GM19043 (cell line): Measurements from ENCODE around the gene CCDC170.
"Not testable (repeated sequence)": the region's sequence is repeated elsewhere in the genome, so short reads cannot be mapped to it uniquely, and the experiment has no call there.

Source experiments
- ATAC-seq: cut with Tn5 transposase; IDR thresholded peaks from one replicate; pipeline ENCODE4 v1.9.1; 2021; ENCODE audit warnings: low read depth; ENCODE audit not compliant: unreplicated experiment

Gene CCDC170

DNA sequence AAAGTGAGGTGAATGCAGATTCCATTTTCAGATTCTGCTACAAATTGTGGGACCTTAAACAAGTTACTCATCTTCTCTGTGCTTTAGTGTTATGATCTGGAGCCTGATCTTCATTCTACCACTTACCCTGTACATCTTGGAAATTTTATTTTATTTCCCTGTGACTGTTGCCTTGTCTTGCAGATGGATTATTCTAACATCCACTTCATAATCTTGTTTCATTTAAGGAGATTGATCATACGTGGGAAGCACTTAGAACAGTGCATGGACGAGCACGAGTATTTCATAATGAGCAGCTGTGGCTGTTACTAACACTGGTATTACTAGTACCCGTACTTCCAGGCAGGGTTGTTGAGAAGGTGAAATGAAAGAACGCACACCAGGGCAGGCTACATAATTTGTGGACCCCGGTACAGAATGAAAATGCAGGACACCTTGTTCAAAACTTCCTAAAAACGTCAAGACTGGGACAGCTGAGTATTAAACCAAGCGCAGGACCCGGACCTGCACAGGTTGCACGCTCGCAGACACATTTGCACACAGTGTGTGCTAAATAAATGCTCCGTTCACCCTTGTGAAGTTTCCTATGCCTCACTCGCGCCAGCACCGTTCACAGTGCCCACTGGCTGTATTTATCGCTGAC is 535 bp upstream of the CCDC170 start:
- ATAC-seq: no peak

DNA sequence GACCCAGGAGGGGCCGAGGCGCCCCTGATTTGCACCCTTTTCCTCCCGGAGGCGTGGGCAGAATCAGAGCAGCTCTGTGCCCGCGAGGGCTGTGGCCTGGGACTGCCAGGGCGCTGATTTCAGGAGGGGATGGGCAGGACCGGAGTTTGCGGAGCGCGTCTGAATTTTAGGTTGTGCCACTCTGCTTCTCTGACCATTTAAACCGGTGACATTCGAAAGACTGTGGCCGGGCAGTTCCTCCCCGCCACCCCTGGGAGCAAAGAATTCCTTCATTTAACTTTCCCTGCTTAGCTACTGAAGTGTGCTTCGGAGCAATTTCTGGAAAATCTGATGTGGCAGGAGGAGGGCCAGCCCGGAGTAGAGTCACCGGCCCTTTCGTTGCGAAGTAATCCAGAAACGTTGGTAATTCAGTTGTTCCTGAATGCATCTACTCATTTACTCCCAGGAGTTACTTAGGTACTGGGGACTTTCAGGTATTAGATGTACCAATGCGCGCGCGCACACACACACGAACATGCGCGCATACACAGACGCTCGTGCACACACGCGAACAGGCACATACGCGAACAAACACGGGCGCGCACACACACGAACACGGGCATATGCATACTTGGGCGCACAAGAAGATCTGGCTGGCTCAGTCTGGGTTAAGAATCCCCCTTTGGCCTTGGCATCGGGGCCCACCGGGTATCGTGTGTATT is 568 bp downstream of the CCDC170 start:
- no peak for ATAC-seq

DNA sequence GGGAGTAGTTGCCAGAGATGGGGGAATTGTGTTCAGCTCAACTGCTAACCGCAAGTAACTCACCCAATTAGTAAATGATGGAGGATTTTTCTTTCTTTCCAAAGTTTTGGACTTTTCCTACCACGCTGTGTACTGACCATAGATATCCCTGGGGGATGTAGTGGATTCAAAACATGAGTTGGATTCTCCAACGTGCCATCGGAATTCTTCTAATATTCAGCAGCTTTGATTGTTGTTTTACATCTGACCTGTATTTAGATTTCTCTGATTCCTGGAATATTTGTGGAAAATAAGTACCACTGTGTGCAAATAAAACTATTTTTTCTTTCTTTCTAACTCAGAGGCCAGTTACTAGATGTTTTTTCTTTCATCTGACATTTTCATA is 1.1 kb downstream of the CCDC170 start:
- no peak for ATAC-seq

DNA sequence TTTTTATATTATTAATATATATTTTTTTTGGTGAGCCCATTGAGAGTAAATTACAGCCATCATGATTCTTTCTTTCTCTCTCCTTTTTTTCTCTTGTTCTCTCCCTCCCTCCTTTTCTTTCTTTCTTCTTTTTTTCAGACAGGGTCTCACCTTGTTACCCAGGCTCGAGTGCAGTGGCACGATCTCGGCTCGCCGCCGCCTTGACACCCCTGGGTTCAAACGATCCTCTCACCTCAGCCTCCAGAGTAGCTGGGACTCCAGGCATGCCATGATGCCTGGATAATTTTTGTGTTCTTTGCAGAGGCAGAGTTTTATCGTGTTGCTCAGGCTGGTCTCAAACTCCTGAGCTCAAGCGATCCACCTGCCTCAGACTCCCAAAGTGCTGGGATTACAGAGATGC is 1.6 kb downstream of the CCDC170 start:
- no peak for ATAC-seq

DNA sequence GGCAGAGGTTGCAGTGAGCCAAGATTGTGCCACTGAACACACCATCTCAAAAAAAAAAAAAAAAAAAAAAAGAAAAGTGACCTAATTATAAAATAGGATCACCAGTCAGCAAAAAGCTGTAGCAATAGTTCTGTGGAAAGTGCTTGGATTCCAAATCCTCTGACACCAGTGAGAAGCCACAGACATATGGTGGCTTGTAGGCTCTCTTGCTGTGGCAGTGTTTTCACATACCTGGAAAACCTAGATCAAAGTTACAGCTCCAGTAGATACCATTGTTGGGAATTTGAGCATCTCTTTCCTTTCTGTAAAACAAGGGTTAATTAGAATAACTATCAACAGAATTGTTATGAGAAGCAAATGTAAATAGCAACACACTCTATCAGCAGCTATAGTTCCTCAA is 4.1 kb downstream of the CCDC170 start:
- no peak for ATAC-seq

DNA sequence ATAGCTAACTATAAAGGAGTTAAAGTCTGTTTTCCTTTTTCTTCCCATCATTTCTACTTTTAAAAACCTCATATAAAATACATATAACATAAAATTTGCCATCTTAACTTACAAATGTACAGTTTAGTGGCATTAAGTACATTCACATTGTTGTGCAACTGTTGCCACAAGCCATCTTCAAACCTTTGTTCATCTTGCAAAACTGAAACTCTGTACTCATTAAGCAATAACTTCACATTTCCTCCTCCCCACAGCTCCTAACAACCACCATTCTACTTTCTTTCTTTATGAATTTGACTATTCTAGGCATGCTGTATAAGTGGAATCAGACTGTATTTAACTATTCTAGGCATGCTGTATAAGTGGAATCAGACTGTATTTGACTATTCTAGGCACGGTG is 4.5 kb downstream of the CCDC170 start:
- ATAC-seq: peak; percentile 57

DNA sequence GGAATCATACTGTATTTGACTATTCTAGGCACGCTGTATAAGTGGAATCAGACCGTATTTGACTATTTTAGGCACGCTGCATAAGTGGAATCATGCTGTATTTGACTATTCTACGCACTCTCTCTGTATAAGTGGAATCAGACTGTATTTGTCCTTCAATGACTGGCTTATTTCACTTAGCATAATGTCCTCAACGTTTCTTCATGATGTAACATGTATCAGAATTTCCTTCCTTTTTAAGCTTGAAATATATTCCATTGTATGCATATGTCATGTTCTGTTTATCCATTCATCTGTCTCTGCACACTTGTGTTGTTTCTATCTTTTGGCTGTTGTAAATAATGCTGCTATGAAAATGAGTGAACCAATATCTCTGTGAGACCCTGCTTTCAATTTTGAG is 5.7 kb downstream of the CCDC170 start:
- no peak for ATAC-seq

DNA sequence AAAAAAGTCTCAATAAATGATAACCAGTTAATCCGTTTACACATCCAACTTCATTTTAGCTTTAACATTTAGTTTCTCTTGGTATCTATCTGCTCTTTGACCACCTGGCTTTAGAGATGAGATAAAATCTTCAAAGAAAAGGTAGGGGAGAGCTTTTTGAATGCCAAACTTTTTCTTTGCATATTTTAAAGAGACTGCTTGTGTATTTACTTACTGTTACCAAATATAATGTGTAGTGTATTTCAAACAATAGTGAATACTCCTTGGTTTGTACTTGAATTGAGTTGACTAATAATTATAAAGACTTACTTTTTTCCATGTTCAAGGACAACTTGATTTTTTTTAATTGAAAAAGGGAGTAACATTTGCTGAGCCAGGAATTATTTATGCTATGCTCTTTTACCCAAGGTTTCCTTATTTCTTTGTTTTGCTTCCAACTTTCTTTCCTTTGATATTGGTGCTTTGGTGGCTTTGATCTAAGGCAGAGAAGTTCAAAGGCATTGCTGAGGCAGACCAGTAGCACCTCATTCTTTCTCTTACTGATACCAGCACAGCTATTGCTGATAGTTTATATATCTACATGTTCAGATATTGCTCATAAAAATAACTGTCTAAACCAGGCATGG is 7.8 kb downstream of the CCDC170 start:
- ATAC-seq: no peak

DNA sequence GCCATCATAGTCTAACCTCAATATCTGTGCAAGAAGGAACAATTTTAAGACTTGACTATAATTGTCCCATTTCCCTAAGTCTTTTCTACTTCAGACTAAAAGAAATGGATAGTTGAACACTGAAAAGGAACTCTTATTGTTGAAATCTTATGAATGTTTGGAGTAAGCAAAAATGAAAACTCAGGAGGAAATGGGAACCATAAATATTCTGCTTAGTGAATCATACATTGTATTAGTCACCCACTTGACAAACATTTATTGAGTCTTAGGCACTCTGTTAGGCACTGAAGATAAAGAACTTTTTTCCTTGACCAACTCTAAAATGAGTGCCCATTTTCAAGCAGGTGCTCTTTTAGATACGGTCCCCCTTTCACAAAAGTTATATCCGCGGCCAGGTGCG is 8.7 kb downstream of the CCDC170 start:
- ATAC-seq: no peak

DNA sequence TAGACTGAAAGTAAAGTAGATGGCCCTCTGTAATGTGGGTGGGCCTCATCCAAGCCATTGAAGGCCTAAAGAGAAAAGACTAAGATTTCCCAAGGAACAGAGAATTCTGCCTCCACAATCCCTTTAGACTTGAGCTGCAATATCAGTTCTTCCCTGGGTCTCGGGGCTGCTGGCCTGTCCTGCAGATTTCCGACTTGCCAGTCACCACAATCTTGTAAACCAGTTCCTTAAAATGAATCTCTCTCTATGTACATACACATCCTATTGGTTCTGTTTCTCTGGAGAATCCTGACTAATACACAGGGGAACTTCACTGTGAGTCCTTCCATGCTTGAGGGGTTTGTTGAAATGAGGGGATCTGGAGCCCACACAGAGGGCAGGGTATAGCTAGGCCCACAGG is 12.9 kb downstream of the CCDC170 start:
- no peak for ATAC-seq

DNA sequence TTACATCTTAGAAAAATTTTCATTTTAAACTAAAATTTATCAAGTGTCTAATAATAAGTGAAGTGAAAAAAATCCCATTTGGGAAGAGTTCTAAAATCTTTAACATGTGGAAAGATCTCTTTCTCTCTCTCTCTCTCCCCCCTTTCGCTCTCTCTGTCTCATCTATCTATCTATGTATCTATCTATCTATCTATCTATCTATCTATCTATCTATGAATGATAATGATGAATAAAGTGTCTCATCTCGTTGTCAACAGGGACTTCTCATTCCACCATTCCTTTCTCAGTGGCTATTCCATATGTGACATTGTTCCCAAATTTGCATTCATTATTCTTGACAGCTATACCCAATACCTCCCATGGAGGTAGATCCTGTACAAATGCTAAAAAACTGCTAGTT is 15.2 kb downstream of the CCDC170 start:
- ATAC-seq: no peak

DNA sequence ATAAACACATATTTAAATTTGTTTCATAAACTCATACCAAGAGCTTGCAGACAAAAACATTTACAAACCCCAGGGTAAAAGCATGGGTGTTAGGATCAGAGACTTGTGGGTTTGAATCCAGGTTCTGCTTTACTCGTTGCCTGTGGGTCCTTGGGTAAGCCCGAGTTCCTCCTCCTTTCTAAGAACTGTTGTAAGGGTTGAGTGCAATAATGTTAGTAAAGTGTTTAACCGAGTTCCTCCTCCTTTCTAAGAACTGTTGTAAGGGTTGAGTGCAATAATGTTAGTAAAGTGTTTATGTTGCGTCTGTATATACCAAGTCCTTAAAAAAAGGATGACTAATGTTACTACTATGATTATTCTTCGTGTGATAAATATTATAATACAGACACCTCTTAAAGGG is 18.7 kb downstream of the CCDC170 start:
- no peak for ATAC-seq

DNA sequence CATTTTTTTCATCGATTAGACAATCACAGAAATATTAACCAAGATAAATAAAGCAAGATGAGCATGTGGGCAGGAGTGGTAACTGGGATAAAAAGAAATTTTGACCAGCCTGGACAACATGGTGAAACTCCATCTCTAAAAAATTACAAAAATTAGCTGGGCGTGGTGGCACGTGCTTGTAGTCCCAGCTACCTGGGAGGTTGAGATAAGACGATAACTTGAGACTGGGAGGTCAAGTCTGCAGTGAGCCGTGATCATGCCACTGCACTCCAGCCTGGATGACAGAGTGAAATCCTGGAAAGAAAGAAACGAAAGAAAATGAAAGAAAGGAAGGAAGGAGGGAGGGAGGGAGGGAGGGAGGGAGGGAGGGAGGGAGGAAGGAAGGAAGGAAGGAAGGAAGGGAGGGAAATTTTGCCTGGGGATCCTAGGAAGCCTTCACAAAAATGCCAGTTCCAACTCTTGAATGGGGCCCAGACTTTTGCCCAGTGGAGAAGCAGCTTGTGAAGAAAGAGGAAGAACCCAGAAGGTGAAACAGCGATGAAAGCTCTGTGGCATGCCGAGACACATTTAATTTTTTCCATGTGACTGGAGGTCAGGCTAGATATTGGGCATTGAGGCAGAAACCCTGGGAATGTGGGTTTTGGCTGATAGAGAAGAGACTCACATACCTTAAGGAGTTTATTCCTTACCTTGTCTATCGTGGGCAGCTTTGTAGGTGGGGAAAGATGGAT is 20.3 kb downstream of the CCDC170 start:
- no peak for ATAC-seq

DNA sequence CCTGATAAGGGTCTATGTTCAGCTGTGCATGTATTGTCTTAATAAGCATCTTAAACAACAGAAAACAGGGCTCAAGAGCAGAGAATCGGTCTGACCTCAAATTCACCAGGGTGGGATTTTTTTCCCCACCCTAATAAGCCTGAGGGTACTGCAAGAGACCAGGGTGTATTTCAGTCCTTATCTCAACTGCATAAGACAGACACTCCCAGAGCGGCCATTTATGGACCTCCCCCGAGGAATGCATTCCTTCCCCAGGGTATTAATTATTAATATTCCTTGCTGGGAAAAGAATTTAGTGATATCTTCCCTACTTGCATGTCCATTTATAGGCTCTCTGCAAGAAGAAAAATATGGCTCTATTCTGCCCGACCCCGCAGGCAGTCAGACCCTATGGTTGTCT is 25.2 kb downstream of the CCDC170 start:
- ATAC-seq: not testable (repeated sequence)

DNA sequence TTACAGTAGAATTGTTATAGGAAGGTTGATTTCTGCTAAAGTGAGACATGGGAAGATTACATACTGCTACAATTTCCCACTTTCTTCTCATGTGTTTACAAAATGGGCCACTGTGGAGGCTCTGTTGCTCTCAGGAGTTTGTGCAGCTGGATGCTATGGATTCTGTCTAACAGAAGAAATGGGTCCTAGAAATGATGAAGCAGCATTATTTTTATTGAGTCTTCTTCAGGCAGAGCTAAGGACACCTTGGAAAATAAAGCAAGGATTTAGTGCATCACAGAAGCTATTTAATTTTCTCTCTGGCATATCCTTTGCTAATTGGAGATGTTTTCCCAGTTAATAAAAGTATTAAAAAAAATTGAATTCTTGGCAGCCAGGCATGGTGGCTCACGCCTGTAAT is 29.2 kb downstream of the CCDC170 start:
- ATAC-seq: no peak

DNA sequence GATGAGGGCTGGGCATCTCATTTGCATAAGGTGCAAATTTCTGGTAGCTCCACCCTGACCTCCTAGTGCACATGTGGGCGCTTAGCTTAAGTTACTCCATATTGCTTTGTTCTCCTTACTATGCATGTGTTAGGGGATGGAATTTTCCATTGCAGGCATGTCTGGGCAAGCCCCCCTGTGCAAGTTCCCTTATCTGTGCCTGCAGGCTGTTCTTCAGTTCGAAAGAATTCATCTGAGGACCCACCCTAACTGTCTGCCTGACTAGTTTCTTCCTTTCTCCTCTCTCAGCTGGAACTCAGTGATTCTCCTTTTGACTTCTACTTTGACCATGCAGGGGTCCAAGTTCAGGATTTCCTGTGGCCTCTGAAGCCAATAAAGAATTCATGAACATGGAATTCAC is 30.2 kb downstream of the CCDC170 start:
- ATAC-seq: no peak

DNA sequence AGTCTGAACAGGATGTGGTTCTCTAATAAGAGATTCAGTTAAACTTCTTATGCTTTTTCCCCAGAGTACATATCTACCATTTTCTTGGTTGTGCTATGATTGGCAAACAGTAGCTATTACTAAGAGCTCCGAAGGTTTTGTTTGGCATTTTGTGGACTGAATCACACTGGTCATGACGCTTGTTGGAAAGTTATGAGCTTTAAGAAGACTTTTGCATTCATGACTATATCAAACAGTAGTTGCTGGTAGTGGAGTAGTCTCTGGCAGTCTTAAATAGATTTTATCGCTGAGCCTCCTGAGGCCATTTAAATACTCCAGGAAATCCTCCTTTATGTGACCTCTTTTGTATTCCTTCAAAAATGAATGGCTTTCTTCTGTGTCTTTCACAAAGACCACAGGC is 40.8 kb downstream of the CCDC170 start:
- no peak for ATAC-seq

DNA sequence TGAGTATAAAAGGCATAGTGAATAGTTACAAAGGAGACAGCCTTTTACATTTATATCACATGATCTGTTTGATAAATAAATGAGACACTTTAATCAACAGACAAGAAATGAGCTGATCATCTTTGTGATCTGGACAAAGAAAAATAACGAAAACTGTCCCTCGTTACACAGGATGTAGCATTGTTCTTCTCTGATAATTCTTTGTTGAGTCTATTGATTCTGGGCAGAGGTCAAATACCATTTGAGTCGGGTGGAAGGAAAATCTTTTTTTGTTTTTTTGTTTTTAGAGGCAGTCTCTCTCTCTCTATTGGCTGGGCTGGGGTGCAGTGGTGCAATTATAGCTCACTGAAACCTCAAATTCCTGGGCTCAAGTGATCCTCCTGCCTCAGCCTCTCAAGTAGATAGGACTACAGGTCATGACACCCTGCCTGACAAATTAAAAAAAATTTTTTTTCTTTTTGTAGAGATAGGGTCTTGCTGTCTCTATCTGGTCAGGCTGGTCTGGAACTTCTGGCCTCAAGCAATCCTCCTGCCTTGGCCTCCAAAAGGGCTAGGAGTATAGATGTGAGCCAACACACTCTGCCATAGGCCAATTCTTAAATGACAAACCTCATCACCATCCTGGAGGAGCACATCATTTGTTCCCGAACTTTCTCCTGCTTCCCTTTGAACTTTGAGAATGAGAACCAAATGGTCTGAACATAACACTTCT is 41.8 kb downstream of the CCDC170 start:
- ATAC-seq: no peak

DNA sequence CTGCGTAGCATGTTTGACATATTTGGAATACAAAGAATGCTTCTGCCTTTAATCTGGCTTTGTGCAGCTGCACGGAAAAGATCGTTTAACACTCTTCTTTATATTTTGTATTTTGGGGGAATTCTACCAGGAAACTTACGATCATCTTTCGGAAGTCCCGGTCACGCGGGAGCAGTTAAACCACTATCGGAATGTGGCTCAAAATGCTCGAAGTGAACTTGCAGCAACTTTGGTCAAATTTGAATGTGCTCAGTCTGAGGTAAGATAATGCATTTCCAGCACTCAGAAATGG is 42.3 kb downstream of the CCDC170 start:
- no peak for ATAC-seq

DNA sequence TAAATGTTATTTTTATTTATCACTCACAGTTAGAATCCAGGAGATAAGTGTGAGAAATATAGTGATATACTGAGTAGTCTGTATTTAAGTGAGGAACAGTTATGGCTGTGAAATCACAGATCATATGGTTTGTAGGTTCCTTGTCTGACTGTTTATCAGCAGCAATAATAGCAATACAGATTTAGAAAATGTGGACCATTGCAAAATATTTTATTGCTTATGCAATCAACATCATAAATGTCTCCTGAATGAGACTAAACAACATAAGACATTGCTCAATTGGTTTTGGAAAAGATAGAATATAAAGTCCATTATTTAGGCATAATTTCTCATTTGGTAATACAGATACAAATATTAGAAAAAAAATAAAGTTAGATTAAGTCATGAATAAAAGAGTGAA is 43.7 kb downstream of the CCDC170 start:
- ATAC-seq: no peak
